Suprapubic skin (tissue), 3 donors: Measurements from ENCODE around the gene KRT17.

ENCODE experiments used
- CTCF ChIP-seq, 2 donors: fragments of 200-600 bp in 1 of 2; fragments of 450-650 bp in 1 of 2; sonication (generic) in 1 of 2; IDR thresholded peaks; one replicate each; pipeline ENCODE4 v1.5.1; 2016 to 2019; ENCODE audit warnings: antibody characterized with exemption in 2 of 2, mild to moderate bottlenecking in 1 of 2, moderate library complexity in 1 of 2
- POLR2A ChIP-seq, 2 donors: fragments of 450-650 bp; IDR thresholded peaks; one replicate each; pipeline ENCODE4 v1.6.1; 2017; ENCODE audit warnings: antibody characterized with exemption in 2 of 2, mild to moderate bottlenecking in 2 of 2, moderate library complexity in 2 of 2

GRCh38 chr17:41655611-41656111 lies 31.3 kb upstream of the KRT17 start:
- TF ChIP-seq CTCF (IDR thresholded peaks at IDR 0.05): no peak
- TF ChIP-seq POLR2A (IDR thresholded peaks at IDR 0.05): no peak
